Measurements from ENCODE around the gene FZD10. TPM values are rescaled to one million over a fixed set of nuclear protein-coding genes. Genes with fewer than 3 reads are reported as not detected.

The FZD10 gene
- total RNA-seq, 1 experiment from 2014 or later = not detected

GRCh38 chr12:130177635-130178242, 15.5 kb downstream of the FZD10 start:
- Histone ChIP-seq H3K9me3 (ENCODE audit: control insufficient read depth in 1 of 2, insufficient read depth in 1 of 2, low read depth in 1 of 2, low read length in 2 of 2) (peaks cover 0 to 16% of the 10 kb centered on the region in 2 experiments; a peak in 2 of 4 replicates), H3K36me3 (ENCODE audit: control insufficient read depth in 1 of 2, insufficient read depth in 2 of 2, low read length in 2 of 2) (no peaks in the 10 kb centered on the region), H3K27me3 (ENCODE audit: insufficient read depth, low read length) (no peaks in the 10 kb centered on the region), H3K9ac (ENCODE audit: low read length) (no peak overlapping the region), H4K20me1 (ENCODE audit: insufficient read depth) (no peaks in the 10 kb centered on the region), H3K4me1 (ENCODE audit: control insufficient read depth in 1 of 2, insufficient read depth in 2 of 2, low read length in 2 of 2) (no peaks in the 10 kb centered on the region), H3K9me2 (ENCODE audit: insufficient read depth) (no peaks in the 10 kb centered on the region), H3K27ac (ENCODE audit: low read depth, low read length) (no peak overlapping the region), H2AFZ (ENCODE audit: low read depth, low read length, poor library complexity, severe bottlenecking) (no peak overlapping the region), H3K4me3 (replicated peaks in 1 of 2; ENCODE audit: low read depth in 1 of 2, low read length in 2 of 2) (no peak overlapping the region), H3K4me2 (ENCODE audit: low read length) (no peak overlapping the region), H3K79me2 (ENCODE audit: insufficient read depth, low read length) (no peaks in the 10 kb centered on the region)
- DNase-seq (ENCODE audit: low read depth, low spot score) = no peak
- no peak for ATAC-seq
- intact Hi-C loops (cut with micrococcal nuclease) = no loop called here
- TF ChIP-seq FOSL1 (IDR thresholded peaks at IDR 0.05; ENCODE audit: low read depth) (no peak), SRF (IDR thresholded peaks at IDR 0.05; ENCODE audit: low read depth) (no peak), ELF1 (IDR thresholded peaks at IDR 0.05; ENCODE audit: borderline replicate concordance, low read depth) (no peak), SIN3A (IDR thresholded peaks at IDR 0.05; ENCODE audit: low read depth) (no peak), MAX (IDR thresholded peaks at IDR 0.05) (no peak), RAD21 (IDR thresholded peaks at IDR 0.05; ENCODE audit: low read depth) (no peak), ZNF274 (IDR thresholded peaks at IDR 0.05; ENCODE audit: low read depth, low read length) (no peak), SP1 (IDR thresholded peaks at IDR 0.05; ENCODE audit: low read depth) (no peak), POLR2AphosphoS5 (IDR thresholded peaks at IDR 0.05; ENCODE audit: low read depth, low read length) (no peak), JUND (IDR thresholded peaks at IDR 0.05) (no peak), POLR2A (IDR thresholded peaks at IDR 0.05; ENCODE audit: borderline replicate concordance, extremely low read depth, insufficient read depth, insufficient read length) (no peak), TCF7L2 (IDR thresholded peaks at IDR 0.05; ENCODE audit: borderline replicate concordance, extremely low read depth, insufficient read depth, insufficient read length) (no peak), EGR1 (IDR thresholded peaks at IDR 0.05; ENCODE audit: low read depth) (no peak), CBX3 (IDR thresholded peaks at IDR 0.05; ENCODE audit: low read depth) (no peak), EZH2 (IDR thresholded peaks at IDR 0.05) (no peak), ZBTB33 (IDR thresholded peaks at IDR 0.05; ENCODE audit: extremely low read depth, insufficient replicate concordance, low read length) (no peak), ATF3 (IDR thresholded peaks at IDR 0.05) (no peak), YY1 (IDR thresholded peaks at IDR 0.05; ENCODE audit: extremely low read depth, insufficient replicate concordance, low read depth, low read length) (no peak), CEBPB (IDR thresholded peaks at IDR 0.05; ENCODE audit: low read depth) (no peak), EZH2phosphoT487 (IDR thresholded peaks at IDR 0.05; ENCODE audit: borderline replicate concordance) (no peak)
- CTCF ChIA-PET = no interaction called here
- no TSS peak for BruUV-seq (replicated peaks)
- RAD21 ChIA-PET (ENCODE audit: low non-redundant PET in 1 of 2, low total read pairs in 2 of 2, uncharacterized antibody in 2 of 2, unreplicated experiment in 2 of 2) = no interaction called here
- POLR2A ChIA-PET = no interaction called here

All from HCT116 (cell line).